Measurements from ENCODE around the gene BEND3.
"Not testable (repeated sequence)": the region's sequence is repeated elsewhere in the genome, so short reads cannot be mapped to it uniquely, and the experiment has no call there.

The BEND3 gene

DNA sequence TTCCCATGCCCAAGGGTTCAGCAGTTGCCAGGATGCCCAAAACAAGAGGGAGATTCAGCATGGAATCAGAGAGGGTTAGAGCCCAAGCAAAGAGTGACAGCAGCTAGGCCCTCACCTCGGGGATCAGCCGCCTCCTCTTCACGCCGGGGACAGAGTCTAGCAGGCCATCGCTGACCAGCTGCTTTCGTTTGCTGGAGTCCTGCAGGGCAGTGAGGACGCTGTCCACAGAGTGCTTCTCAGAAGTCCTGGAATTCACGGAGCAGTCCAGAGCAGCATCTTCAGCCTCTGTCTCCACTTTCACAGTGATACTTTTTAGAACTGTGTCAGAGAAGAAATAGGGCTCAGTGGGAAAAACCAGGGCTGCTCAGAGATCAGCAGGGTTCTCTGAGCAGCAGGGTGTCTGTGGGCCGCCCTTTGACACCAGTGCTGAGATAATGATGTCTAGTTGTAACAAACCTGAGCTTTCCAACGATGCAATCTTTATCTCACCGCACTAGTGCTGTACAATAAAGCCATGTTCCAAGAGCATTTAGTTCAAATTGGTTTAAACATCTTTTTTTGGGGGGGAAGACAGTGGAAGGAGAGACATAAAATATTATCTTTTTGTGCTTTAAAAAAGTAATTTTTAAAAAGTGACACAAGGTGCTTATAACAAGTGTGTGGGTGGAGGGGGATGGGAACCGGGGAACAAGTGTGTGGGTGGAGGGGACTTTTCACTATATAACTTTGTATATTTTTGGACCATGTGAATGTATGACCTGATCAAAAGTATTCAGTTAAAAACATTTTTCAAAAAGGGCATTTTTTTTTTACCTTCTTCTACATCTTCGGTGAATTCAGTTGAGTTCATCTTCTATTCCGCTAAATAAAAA is 16.6 kb downstream of the BEND3 start:
- DNase-seq (ENCODE audit: low read depth, low spot score): no peak
- no peak overlapping the region for H3K4me3 ChIP-seq (ENCODE audit: low read length)

GRCh38 chr6:107084459-107084858 is 30.9 kb downstream of the BEND3 start:
- DNase-seq (ENCODE audit: low read depth, low spot score); H3K4me3 ChIP-seq (ENCODE audit: low read length): not testable (repeated sequence)

- H3K4me3 ChIP-seq (ENCODE audit: low read length): no peak overlapping the region
- DNase-seq (ENCODE audit: low read depth, low spot score): no peak
These were observed 31.4 kb downstream of the BEND3 start for GRCh38 chr6:107083921-107084320.

DNA sequence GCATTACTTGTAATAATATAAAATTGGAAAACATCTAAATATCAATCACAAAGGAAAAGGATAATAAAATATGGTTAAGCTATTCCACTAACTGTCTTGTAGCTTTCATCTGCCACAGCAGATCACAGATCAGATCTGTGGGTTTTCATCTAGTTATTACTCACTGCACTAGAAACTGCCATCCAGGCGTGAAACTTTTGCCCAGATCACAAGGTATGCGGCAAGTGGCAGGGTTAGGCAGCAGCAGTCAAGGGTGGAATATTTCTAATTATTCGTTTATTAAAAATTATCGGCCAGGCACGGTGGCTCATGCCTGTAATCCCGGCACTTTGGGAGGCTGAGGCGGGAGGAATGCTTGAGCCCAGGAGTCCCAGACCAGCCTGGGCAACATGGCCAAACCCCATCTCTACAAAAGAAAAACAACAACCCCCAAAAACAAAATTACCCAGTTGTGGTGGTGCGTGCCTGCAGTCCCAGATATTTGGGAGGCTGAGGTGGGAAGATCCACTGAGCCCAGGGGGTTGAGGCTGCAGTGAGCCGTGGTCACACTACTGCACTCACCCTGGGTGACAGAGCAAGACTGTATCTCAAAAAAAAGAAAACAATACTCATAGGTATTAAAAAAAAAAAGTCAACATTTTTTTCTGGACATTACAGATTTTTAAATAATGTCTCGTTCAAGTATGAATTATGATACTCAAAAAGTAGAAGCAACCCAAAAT is 32.1 kb downstream of the BEND3 start:
- no peak for DNase-seq (ENCODE audit: low read depth, low spot score)
- no peak overlapping the region for H3K4me3 ChIP-seq (ENCODE audit: low read length)

DNA sequence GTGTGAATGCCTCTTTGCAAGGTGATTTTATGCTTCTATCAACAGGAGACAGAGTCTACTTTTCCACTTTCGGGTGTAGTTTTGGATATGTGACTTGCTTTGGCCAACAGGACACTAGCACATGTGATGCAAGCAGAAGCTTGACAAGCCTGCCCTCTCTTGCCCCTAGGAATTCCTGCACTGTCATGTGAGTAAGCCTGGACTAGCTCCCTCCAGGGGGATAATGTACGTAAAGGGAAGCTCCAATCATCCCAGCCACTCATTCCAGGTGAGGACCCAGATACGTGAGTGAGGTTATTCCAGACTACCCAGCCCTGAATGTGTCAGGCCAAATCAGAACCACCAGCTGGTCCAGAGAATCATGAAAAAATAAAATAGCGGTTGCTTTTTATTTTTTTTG is 33.3 kb downstream of the BEND3 start:
- H3K4me3 ChIP-seq (ENCODE audit: low read length): no peak overlapping the region
- no peak for DNase-seq (ENCODE audit: low read depth, low spot score)

DNA sequence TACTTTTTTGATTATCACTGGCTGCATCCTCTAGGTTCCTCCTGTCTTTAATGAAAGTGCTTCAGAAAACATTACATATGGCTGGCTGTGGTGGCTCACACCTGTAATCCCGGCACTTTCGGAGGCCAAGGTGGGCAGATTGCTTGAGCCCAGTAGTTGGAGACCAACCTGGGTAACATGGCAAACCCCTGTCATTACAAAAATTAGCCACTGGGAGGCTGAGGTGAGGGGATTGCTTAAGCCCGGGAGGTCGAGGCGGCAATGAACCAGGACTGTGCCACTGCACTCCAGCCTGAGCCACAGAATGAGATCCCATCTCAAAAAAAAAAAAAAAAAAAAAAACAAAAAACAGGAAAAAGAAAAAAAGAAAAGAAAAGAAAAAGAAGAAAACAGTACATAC is 35.3 kb downstream of the BEND3 start:
- DNase-seq (ENCODE audit: low read depth, low spot score): no peak
- no peak overlapping the region for H3K4me3 ChIP-seq (ENCODE audit: low read length)

- H3K4me3 ChIP-seq (ENCODE audit: low read length): no peak overlapping the region
- DNase-seq (ENCODE audit: low read depth, low spot score): no peak
These were observed 35.9 kb downstream of the BEND3 start for GRCh38 chr6:107079429-107079828.

DNA sequence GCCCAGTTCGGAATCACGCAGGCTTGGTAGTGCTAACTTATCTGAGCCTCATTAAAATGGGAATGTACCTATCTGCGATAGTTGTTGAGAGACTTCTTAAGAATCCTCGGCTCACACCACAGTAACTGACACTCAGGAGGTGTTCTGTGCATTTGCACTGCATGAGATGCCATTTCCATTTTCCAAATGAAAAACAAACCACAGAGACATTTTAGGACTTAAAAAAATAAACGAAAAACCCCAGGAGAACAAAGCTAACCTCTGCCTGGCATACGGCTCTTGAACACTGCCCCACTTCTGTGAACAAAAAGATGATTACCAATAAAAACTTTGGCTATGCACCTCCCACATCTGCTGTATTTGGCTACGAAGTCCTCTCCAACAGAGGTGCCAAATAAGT is 37.6 kb downstream of the BEND3 start:
- DNase-seq (ENCODE audit: low read depth, low spot score): no peak
- no peak overlapping the region for H3K4me3 ChIP-seq (ENCODE audit: low read length)

GRCh38 chr6:107075951-107076381 is 39.3 kb downstream of the BEND3 start:
- no peak overlapping the region for H3K4me3 ChIP-seq (ENCODE audit: low read length)
- DNase-seq (ENCODE audit: low read depth, low spot score): no peak

DNA sequence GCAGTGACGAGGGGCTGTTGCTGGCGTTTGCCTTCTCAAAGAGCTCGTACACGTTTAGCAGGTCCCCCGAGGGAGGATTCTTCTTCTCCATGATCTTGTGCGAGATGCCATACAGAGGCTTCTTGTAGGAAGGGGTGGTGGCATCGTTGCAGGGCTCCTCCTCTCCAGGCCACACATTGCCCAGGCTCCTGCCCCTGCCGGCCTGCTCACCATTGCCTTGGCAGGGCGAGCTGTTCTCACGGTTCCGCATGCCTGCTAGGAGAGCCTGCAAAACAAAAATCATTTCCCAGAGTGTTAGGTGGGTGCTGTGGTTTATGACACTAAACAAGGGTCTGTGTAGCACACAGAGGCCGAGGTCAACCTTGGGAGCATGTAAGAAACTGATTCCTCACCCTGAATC is 44.6 kb downstream of the BEND3 start:
- no peak overlapping the region for H3K4me3 ChIP-seq (ENCODE audit: low read length)
- no peak for DNase-seq (ENCODE audit: low read depth, low spot score)

DNA sequence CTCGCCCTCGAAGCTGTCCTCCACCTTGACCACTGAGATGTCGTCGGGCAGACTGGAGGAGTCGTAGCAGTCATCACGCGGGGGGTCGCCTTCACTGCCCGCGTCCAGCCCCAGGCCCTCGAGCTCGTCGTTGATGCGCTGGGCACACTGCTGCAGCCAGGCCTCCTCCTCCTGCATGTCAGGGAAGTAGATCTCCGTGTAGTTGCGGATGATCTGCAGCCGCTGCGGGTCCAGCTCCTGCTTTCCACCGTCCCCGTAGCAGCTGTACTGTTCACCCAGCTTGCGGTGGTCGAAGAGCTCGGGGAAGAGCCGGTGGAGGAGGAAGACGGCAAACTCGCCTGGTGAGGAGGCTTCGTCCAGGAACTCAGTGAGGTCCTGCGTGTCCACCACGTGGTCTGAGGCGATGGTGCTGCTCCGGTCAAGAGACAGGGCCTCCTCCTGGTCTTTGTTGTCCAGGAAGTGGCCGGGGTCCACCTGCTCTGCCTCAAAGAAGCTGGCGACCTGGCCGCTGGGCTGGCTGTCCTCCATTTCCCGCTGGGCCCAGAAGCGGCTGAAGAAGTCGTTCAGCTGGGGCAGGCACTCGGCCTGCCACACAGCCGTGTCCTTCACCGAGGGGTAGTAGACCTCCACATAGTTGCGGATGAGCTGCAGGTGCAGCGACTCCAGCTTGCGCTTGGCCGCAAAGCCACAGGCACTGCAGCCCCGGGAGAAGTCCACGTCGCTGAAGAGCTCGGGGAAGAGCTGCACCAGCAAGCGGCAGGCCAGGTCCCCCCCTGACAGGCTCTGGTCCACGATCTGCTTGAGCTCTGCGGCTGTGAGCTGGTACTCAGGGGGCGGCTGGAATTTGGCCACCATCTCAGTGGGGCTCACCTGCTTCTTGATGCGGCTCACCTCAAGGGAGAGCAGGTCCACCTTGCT is 45.4 kb downstream of the BEND3 start:
- H3K4me3 ChIP-seq (ENCODE audit: low read length): no peak overlapping the region
- no peak for DNase-seq (ENCODE audit: low read depth, low spot score)

GRCh38 chr6:107068691-107069630 is 46.4 kb downstream of the BEND3 start:
- H3K4me3 ChIP-seq (ENCODE audit: low read length): no peak overlapping the region
- DNase-seq (ENCODE audit: low read depth, low spot score): no peak

DNA sequence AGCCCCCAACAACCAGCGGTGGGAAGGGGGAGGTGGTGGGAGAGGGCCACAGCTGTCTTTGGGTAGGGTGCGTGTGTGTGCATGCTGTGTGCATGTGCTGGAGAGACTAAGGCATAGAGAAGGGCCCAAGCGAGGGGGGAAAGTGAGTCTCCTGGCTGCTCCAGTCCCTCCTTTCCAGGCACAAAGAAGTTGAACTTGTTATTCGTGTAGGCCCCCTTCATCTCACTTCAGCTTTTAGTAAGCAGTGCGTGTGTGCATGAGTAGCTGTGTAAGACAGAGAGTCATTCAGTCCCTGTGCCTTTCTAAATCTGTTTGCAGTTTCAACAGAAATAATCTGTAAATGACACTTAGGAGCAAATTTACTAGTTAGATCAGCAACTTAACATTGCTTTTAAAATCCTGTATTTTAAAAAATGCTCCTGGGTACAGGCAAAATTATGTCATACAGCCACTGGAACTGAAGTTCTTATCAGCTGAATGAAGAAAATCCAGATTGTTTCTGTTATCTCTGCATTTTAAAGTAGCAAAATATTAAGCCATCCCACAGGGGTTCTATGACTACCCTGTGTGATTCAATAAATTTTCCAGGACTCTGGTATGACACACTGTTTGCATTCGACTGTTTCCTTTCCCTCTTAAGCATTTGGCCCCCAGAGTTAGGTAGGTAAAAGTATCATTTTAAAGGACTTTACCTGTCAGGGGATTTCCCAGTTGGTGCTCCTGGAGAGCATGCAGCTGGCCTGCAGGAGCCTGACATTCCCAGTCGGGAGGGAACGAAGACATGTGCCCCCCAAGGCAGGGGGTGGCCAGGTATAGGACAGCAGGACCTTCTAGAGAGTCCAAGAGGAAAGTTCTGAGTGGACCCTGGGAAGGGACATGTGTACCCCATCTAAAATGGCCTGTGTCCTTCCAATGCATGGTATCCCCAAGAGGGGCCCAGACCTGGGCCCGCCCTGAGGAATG is 48.3 kb downstream of the BEND3 start:
- H3K4me3 ChIP-seq (ENCODE audit: low read length): no peak overlapping the region
- no peak for DNase-seq (ENCODE audit: low read depth, low spot score)

DNA sequence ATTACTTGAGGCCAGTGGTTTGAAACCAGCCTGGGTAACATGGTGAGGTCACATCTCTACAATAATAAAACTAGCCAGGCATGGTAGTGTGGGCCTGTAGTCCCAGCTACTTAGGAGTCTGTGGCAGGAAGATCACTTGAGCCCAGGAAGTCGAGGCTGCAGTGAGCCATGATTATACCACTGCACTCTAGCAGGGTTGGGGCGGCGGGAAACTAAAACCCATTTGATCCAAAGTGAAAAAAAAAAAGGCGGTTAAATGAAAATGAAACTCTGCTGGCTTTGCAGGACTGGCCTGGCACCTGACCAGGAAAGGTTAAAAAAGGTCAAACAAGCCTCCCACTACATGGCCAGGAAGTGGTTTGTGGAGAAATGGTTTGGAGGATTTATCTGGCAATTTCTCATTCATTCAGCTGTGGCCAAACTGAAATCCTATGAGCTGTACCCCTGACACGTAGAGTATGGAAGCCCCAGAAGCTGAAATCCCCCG is 50.7 kb downstream of the BEND3 start:
- no peak overlapping the region for H3K4me3 ChIP-seq (ENCODE audit: low read length)
- peak; percentile 59 for DNase-seq (ENCODE audit: low read depth, low spot score)

DNA sequence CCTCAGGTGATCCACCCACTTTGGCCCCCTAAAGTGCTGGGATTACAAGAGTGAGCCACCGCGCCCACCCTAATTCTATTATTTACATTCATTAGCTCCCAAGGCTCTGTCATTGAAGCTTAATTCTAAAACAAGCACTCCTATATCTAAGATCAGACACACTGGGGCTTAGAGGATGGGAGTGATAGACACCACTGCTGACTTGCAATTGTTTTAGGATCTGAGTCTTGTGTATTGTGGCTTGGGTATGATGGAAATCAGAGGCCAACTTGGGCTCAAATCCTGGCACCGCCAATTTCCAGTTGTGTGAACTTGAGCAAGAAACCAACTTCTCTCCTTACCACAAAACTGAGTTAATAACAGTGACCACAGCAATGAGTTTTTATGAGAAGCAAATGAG is 52.6 kb downstream of the BEND3 start:
- DNase-seq (ENCODE audit: low read depth, low spot score): no peak
- no peak overlapping the region for H3K4me3 ChIP-seq (ENCODE audit: low read length)

DNA sequence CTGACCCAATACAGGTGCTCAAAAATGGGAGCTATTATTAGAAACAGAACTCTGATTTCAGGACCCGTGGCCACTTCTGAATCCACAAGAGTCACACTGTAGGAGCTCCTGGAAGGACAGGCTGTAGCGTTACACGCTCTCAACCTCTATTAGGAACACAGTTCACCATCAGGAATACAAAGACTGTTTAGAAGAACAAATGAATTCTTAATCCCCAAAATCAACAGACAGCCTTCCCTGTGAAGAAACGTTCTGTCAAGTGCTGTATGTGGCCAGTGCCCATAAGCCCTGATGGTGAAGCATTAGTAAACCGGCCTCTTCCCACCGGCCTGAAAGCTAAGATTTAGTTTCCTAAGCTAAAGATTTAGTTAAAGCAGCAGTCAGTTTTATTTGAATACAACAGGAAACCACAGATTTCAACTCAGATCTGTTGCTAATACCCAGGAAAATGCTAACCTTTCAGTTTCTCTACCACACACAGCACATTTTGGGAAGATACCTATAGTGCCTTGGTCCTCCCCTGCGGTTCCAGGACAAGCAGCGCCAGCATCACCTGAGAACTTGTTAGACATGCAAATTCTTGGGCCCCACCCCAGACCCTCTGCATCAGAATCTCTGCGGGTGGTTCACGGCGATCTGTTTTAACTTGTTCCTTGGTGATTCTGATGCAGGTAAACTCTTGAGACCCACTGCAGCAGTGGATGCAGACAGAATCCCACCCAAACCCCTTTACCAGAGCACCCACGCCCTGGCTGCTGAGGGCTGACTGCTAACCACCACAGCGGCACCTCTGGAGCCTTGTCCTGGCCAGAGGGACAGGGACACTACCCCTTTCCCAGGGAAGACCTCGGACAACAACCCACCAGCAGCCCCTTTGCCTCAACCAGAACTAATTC is 53.9 kb downstream of the BEND3 start:
- H3K4me3 ChIP-seq (ENCODE audit: low read length): no peak overlapping the region
- DNase-seq (ENCODE audit: low read depth, low spot score): peak; percentile 41
